ENCODE results near the gene NOD1.
"Not testable (repeated sequence)": the region's sequence is repeated elsewhere in the genome, so short reads cannot be mapped to it uniquely, and the experiment has no call there.

NOD1 gene

GRCh38 chr7:30422922-30423321 lies 55.7 kb downstream of the NOD1 start:
- Histone ChIP-seq H3K27me3 (ENCODE audit: control insufficient read depth in 1 of 2, insufficient read depth in 2 of 2, low read length in 2 of 2) (no peaks in the 10 kb centered on the region), H3K9ac (ENCODE audit: low read length) (no peak overlapping the region), H3K4me1 (ENCODE audit: insufficient read depth, low read length) (no peaks in the 10 kb centered on the region), H3K27ac (ENCODE audit: low read depth, low read length) (no peak overlapping the region), H3K36me3 (ENCODE audit: insufficient read depth, low read length) (no peaks in the 10 kb centered on the region), H3K9me3 (ENCODE audit: low read length) (no peaks in the 10 kb centered on the region), H3K4me3 (ENCODE audit: low read depth in 1 of 2, low read length in 2 of 2) (no peak overlapping the region)

- H3K36me3 ChIP-seq (ENCODE audit: insufficient read depth, low read length): no peaks in the 10 kb centered on the region
- no peak overlapping the region for H3K27ac ChIP-seq (ENCODE audit: low read depth, low read length)
- no peak overlapping the region for H3K9ac ChIP-seq (ENCODE audit: low read length)
- no peak overlapping the region for H3K4me3 ChIP-seq (ENCODE audit: low read depth in 1 of 2, low read length in 2 of 2)
- H3K4me1 ChIP-seq (ENCODE audit: insufficient read depth, low read length): no peaks in the 10 kb centered on the region
- H3K9me3 ChIP-seq (ENCODE audit: low read length): no peaks in the 10 kb centered on the region
- no peaks in the 10 kb centered on the region for H3K27me3 ChIP-seq (ENCODE audit: control insufficient read depth in 1 of 2, insufficient read depth in 2 of 2, low read length in 2 of 2)
Measured at GRCh38 chr7:30421647-30422196, 56.9 kb downstream of the NOD1 start.

DNA sequence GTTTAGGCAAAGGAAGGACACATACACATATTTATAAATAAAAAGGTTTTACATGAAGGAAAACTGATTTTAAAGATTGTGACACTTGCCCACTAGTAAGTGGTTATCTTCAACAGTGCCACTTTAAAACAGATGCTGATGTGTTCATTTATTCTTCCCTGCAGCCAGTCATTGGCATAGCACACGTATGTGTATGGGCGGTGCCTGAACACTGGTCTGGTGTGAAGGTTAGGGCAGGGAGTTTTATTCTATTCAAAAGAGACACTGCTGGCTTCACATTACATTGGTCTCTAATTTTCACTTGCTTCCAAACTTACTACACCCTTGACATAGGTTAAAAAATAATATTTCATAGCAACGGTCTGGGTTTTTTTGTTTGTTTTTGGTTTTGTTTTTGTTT lies 57.9 kb downstream of the NOD1 start:
- Histone ChIP-seq H3K36me3 (ENCODE audit: insufficient read depth, low read length) (no peaks in the 10 kb centered on the region), H3K27ac (ENCODE audit: low read depth, low read length) (no peak overlapping the region), H3K4me3 (ENCODE audit: low read depth in 1 of 2, low read length in 2 of 2) (no peak overlapping the region), H3K4me1 (ENCODE audit: insufficient read depth, low read length) (no peaks in the 10 kb centered on the region), H3K9ac (ENCODE audit: low read length) (no peak overlapping the region), H3K27me3 (ENCODE audit: control insufficient read depth in 1 of 2, insufficient read depth in 2 of 2, low read length in 2 of 2) (no peaks in the 10 kb centered on the region), H3K9me3 (ENCODE audit: low read length) (no peaks in the 10 kb centered on the region)

GRCh38 chr7:30420080-30420479 lies 58.5 kb downstream of the NOD1 start:
- not testable (repeated sequence) for H3K4me1 ChIP-seq (ENCODE audit: insufficient read depth, low read length); H3K4me3 ChIP-seq (ENCODE audit: low read depth in 1 of 2, low read length in 2 of 2); H3K9ac ChIP-seq (ENCODE audit: low read length); H3K27ac ChIP-seq (ENCODE audit: low read depth, low read length); H3K27me3 ChIP-seq (ENCODE audit: control insufficient read depth in 1 of 2, insufficient read depth in 2 of 2, low read length in 2 of 2); H3K9me3 ChIP-seq (ENCODE audit: low read length); H3K36me3 ChIP-seq (ENCODE audit: insufficient read depth, low read length)

DNA sequence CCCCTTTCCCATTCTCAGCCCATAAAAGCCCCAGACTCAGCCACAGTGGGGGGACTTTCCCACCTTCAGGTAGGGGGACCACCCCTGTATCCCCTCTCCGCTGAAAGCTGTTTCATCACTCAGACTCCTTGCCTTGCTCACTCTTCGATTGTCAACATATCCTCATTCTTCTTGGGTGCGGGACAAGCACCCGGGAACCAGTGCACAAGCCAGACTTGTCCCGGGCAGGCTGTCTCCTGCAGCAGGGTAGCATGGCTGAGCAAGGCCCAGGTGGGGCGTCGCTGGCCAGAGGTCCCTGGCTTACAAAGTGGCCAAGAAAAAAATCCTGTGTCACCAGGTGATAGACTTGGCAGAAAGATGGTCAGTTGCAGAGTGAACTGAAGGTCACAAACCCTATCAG lies 64.7 kb downstream of the NOD1 start:
- Histone ChIP-seq H3K9ac (ENCODE audit: low read length) (no peak overlapping the region), H3K27ac (ENCODE audit: low read depth, low read length) (no peak overlapping the region), H3K4me1 (ENCODE audit: insufficient read depth, low read length) (no peaks in the 10 kb centered on the region), H3K27me3 (ENCODE audit: control insufficient read depth in 1 of 2, insufficient read depth in 2 of 2, low read length in 2 of 2) (no peaks in the 10 kb centered on the region), H3K36me3 (ENCODE audit: insufficient read depth, low read length) (no peaks in the 10 kb centered on the region), H3K9me3 (ENCODE audit: low read length) (no peaks in the 10 kb centered on the region), H3K4me3 (ENCODE audit: low read depth in 1 of 2, low read length in 2 of 2) (no peak overlapping the region)

- H3K4me3 ChIP-seq (ENCODE audit: low read depth in 1 of 2, low read length in 2 of 2): no peak overlapping the region
- H3K27ac ChIP-seq (ENCODE audit: low read depth, low read length): no peak overlapping the region
- no peak overlapping the region for H3K9ac ChIP-seq (ENCODE audit: low read length)
- no peaks in the 10 kb centered on the region for H3K9me3 ChIP-seq (ENCODE audit: low read length)
- H3K27me3 ChIP-seq (ENCODE audit: control insufficient read depth in 1 of 2, insufficient read depth in 2 of 2, low read length in 2 of 2): no peaks in the 10 kb centered on the region
- no peaks in the 10 kb centered on the region for H3K36me3 ChIP-seq (ENCODE audit: insufficient read depth, low read length)
- no peaks in the 10 kb centered on the region for H3K4me1 ChIP-seq (ENCODE audit: insufficient read depth, low read length)
Measured at GRCh38 chr7:30412782-30413504, 65.6 kb downstream of the NOD1 start.

DNA sequence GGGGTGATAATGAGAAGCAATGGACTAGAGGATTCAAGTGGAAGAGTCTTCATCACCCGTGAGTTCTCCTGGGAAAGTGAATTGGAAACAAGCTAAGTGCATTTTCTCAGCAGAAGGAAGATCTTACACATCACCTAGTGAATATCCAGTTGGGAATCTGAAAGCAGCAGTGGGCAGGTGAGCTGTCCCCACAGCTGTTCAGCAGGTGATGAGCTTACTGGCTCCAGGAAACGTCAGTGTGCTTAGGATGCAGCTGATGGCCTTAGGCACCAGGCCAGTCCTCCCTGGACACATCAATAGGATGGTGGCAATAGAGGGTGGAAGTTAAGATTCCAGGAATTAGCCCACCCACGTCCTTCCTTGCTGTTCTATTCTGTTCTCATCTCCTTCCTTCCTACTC lies 66.7 kb downstream of the NOD1 start:
- Histone ChIP-seq H3K27me3 (ENCODE audit: control insufficient read depth in 1 of 2, insufficient read depth in 2 of 2, low read length in 2 of 2) (no peaks in the 10 kb centered on the region), H3K27ac (ENCODE audit: low read depth, low read length) (no peak overlapping the region), H3K9me3 (ENCODE audit: low read length) (no peaks in the 10 kb centered on the region), H3K9ac (ENCODE audit: low read length) (no peak overlapping the region), H3K4me1 (ENCODE audit: insufficient read depth, low read length) (no peaks in the 10 kb centered on the region), H3K4me3 (ENCODE audit: low read depth in 1 of 2, low read length in 2 of 2) (no peak overlapping the region), H3K36me3 (ENCODE audit: insufficient read depth, low read length) (no peaks in the 10 kb centered on the region)

GRCh38 chr7:30411173-30411572 lies 67.4 kb downstream of the NOD1 start:
- Histone ChIP-seq H3K4me1 (ENCODE audit: insufficient read depth, low read length) (no peaks in the 10 kb centered on the region), H3K36me3 (ENCODE audit: insufficient read depth, low read length) (no peaks in the 10 kb centered on the region), H3K9ac (ENCODE audit: low read length) (no peak overlapping the region), H3K9me3 (ENCODE audit: low read length) (no peaks in the 10 kb centered on the region), H3K27me3 (ENCODE audit: control insufficient read depth in 1 of 2, insufficient read depth in 2 of 2, low read length in 2 of 2) (no peaks in the 10 kb centered on the region), H3K27ac (ENCODE audit: low read depth, low read length) (no peak overlapping the region), H3K4me3 (ENCODE audit: low read depth in 1 of 2, low read length in 2 of 2) (no peak overlapping the region)

DNA sequence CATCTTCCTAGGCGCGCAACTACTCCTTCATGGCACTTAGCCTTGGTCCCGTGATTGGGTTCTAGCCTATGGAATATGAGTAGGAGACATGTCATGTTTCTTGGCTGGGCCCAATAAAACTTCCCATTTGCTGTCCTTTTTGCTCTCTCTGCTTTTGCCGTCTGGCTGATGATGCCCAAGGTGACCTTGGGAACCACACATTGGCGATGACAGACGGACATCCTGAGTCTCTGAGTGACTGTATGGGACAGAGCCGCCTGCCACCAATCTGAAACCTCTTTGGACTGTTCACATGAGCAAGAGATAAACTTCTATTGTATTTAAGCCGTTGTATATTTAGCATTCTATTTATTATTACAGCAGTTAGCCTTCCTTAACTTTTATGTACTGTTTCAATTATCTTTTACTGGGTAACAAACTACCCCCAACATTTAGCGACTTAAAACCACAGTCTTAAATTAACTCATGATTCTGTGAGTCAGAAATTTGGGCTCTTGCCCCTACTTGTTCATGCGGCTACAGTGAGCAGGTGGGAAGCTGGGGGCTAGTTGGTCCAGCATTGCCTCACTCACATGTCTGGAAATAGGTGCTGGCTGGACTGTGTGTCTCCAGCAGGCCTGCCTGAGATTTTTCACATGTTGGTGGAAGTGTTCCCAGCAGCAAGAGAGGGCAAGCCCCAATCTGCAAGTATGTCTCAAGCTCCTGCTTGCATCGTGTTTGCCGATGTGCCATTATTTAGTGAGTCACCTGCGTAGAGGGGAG lies 71.7 kb downstream of the NOD1 start:
- Histone ChIP-seq H3K4me3 (ENCODE audit: low read depth in 1 of 2, low read length in 2 of 2) (no peak overlapping the region), H3K27me3 (ENCODE audit: control insufficient read depth in 1 of 2, insufficient read depth in 2 of 2, low read length in 2 of 2) (no peaks in the 10 kb centered on the region), H3K9ac (ENCODE audit: low read length) (no peak overlapping the region), H3K9me3 (ENCODE audit: low read length) (no peaks in the 10 kb centered on the region), H3K36me3 (ENCODE audit: insufficient read depth, low read length) (no peaks in the 10 kb centered on the region), H3K27ac (ENCODE audit: low read depth, low read length) (no peak overlapping the region), H3K4me1 (ENCODE audit: insufficient read depth, low read length) (no peaks in the 10 kb centered on the region)

GRCh38 chr7:30405179-30405578 lies 73.4 kb downstream of the NOD1 start:
- Histone ChIP-seq H3K36me3 (ENCODE audit: insufficient read depth, low read length) (no peaks in the 10 kb centered on the region), H3K9me3 (ENCODE audit: low read length) (no peaks in the 10 kb centered on the region), H3K27ac (ENCODE audit: low read depth, low read length) (no peak overlapping the region), H3K27me3 (ENCODE audit: control insufficient read depth in 1 of 2, insufficient read depth in 2 of 2, low read length in 2 of 2) (no peaks in the 10 kb centered on the region), H3K9ac (ENCODE audit: low read length) (no peak overlapping the region), H3K4me3 (ENCODE audit: low read depth in 1 of 2, low read length in 2 of 2) (no peak overlapping the region), H3K4me1 (ENCODE audit: insufficient read depth, low read length) (no peaks in the 10 kb centered on the region)

DNA sequence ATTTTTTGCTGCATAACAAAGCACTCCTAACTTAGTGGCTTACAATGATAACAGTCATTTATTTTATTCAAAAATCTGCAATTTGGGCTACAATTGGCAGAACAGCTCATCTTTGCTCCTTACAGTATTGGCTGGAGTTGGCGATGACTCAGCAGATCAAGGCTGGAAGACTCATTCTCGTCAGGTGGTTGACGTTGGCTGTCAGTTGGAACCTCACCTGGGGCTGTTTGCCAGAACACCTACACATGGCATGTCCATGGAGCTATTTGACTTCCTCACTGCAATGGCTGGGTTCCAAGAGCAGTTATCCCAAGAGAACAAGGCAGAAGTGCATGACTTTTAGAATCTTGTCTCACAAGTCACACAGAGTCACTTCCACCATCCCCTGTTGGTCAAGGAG lies 75.1 kb downstream of the NOD1 start:
- H3K36me3 ChIP-seq (ENCODE audit: insufficient read depth, low read length): no peaks in the 10 kb centered on the region
- no peaks in the 10 kb centered on the region for H3K4me1 ChIP-seq (ENCODE audit: insufficient read depth, low read length)
- H3K9me3 ChIP-seq (ENCODE audit: low read length): no peaks in the 10 kb centered on the region
- H3K27ac ChIP-seq (ENCODE audit: low read depth, low read length): no peak overlapping the region
- no peak overlapping the region for H3K9ac ChIP-seq (ENCODE audit: low read length)
- no peak overlapping the region for H3K4me3 ChIP-seq (ENCODE audit: low read depth in 1 of 2, low read length in 2 of 2)
- H3K27me3 ChIP-seq (ENCODE audit: control insufficient read depth in 1 of 2, insufficient read depth in 2 of 2, low read length in 2 of 2): no peaks in the 10 kb centered on the region

Measured in muscle layer of colon (tissue), 2 donors.